GM12878 (cell line): ENCODE measurements around the gene SCUBE2. TPM values are rescaled to one million over a fixed set of nuclear protein-coding genes. Genes with fewer than 3 reads are reported as not detected.

Experiments
- ATAC-seq: fragments of 200-7000 bp; cut with Tn5 transposase; 3 replicates; pipeline ENCODE4 v1.9.1; 2020; ENCODE audit warnings: mild to moderate bottlenecking, moderate library complexity
- BruUV-seq: library from RNA; stranded (reverse); fragments of 400-500 nt; replicated peaks from 2 replicates; lab custom pipeline; 2021; lab: Mats Ljungman, UMichigan
- CTCF ChIA-PET: fragments of 300-600 bp; sonication (Branson Sonifier 250); formaldehyde crosslinking; extraction: SDS; loops from one replicate; lab custom pipeline; 2021; ENCODE audit warnings: inconsistent platforms; lab: Yijun Ruan, JAX
- POLR2A ChIA-PET: fragments of 350-600 bp; formaldehyde crosslinking; extraction: SDS; loops from one replicate; lab custom pipeline; 2021; ENCODE audit warnings: inconsistent platforms; lab: Charles Lee
- RAD21 ChIA-PET: fragments of 300-600 bp; sonication (Branson Sonifier 250); formaldehyde crosslinking; loops from one replicate; lab custom pipeline; 2023; ENCODE audit warnings: antibody characterized with exemption; ENCODE audit not compliant: unreplicated experiment; lab: Charles Lee
- SMC1A ChIA-PET: fragments of 300-600 bp; sonication (Branson Sonifier 250); formaldehyde crosslinking; loops from one replicate; lab custom pipeline; 2023; ENCODE audit not compliant: unreplicated experiment, uncharacterized antibody; lab: Charles Lee
- DNase-seq: peaks from one replicate; pipeline ENCODE4 v3.0.0-alpha.2; 2011; ENCODE audit warnings: low read depth, low spot score
- FAIRE-seq: peaks from 3 replicates; lab custom pipeline; 2011; peaks lifted over from hg19 to GRCh38; lab: Jason Lieb, UNC
- H2AFZ ChIP-seq: 2 replicates; pipeline ENCODE4 v1.6.0; 2011; ENCODE audit warnings: low read depth, low read length, control low read depth; ENCODE audit not compliant: control insufficient read depth
- H3K27ac ChIP-seq: 2 replicates; pipeline ENCODE4 v1.5.1; 2011; ENCODE audit warnings: control low read depth; ENCODE audit not compliant: control insufficient read depth, insufficient read depth
- H3K27me3 ChIP-seq, 2 experiments: replicated peaks in 1 of 2; 2 replicates each; pipeline versions ENCODE4 v1.6.0 to v1.6.1; 2011; ENCODE audit warnings: low read length in 1 of 2; ENCODE audit not compliant: control insufficient read depth in 2 of 2, insufficient read depth in 2 of 2
- H3K36me3 ChIP-seq, 2 experiments: 2 replicates each; pipeline ENCODE4 v1.5.1; 2011; ENCODE audit warnings: low read length in 1 of 2; ENCODE audit not compliant: control insufficient read depth in 2 of 2, insufficient read depth in 2 of 2
- H3K4me1 ChIP-seq: 2 replicates; pipeline ENCODE4 v1.6.1; 2011; ENCODE audit warnings: mild to moderate bottlenecking, low read length, moderate library complexity, mixed read lengths; ENCODE audit not compliant: control insufficient read depth, insufficient read depth
- H3K4me2 ChIP-seq: 2 replicates; pipeline ENCODE4 v1.6.0; 2011; ENCODE audit warnings: control low read depth; ENCODE audit not compliant: control insufficient read depth, insufficient read depth
- H3K4me3 ChIP-seq: fragments of 200-600 bp; sonication (generic); 2 replicates; pipeline ENCODE4 v1.5.1; 2016
- H3K79me2 ChIP-seq: 2 replicates; pipeline ENCODE4 v1.6.0; 2011; ENCODE audit warnings: low read length; ENCODE audit not compliant: control insufficient read depth, insufficient read depth
- H3K9ac ChIP-seq: 2 replicates; pipeline ENCODE4 v1.8.0; 2011; ENCODE audit warnings: low read length, control low read depth, mixed read lengths; ENCODE audit not compliant: control insufficient read depth, insufficient read depth
- H3K9me3 ChIP-seq: replicated peaks from 3 replicates; pipeline ENCODE4 v1.5.1; 2011; ENCODE audit warnings: mild to moderate bottlenecking, low read length; ENCODE audit not compliant: control insufficient read depth, insufficient read depth
- H4K20me1 ChIP-seq: 2 replicates; pipeline ENCODE4 v1.6.0; 2011; ENCODE audit not compliant: control insufficient read depth, insufficient read depth
- EED ChIP-seq: sonication (generic); IDR thresholded peaks from 2 replicates; pipeline ENCODE4 v1.6.1; 2016; ENCODE audit warnings: antibody characterized with exemption, low read depth
- IRF4 ChIP-seq: IDR thresholded peaks from 2 replicates; pipeline ENCODE4 v1.6.1; 2011; ENCODE audit warnings: low read depth, low read length
- SP1 ChIP-seq: IDR thresholded peaks from one replicate; pipeline ENCODE4 v1.6.1; 2011; ENCODE audit warnings: low read depth, low read length
- TAF1 ChIP-seq: IDR thresholded peaks from 2 replicates; pipeline ENCODE4 v1.6.1; 2011; ENCODE audit warnings: mild to moderate bottlenecking, low read depth, low read length, borderline replicate concordance
- WGBS: methylation state at CpG from one replicate; pipeline ENCODE4 v1.1.6; 2016; ENCODE audit warnings: low lambda C conversion rate; ENCODE audit not compliant: insufficient replicate concordance, insufficient coverage; ENCODE audit errors: missing lambda C conversion rate; 5-methylcytosine and 5-hydroxymethylcytosine counted together
- in situ Hi-C: fragments of 300-500 bp; cut with MboI; formaldehyde crosslinking; loops from 9 replicates; pipeline ENCODE4 v1.14.3; 2018; ENCODE audit warnings: mixed read lengths
- intact Hi-C: fragments of 100-400 bp; cut with micrococcal nuclease; formaldehyde crosslinking; loops from one replicate; pipeline ENCODE4 v1.14.2; 2022; ENCODE audit not compliant: unreplicated experiment
- polyA plus RNA-seq, 11 experiments: library from polyadenylated mRNA; depleted of rRNA in 4 of 11; unstranded in 6 of 11; stranded (reverse) in 5 of 11; fragments of >200 nt; fragmentation: Nextera tagmentation in 4 of 11; fragmentation: Illumina TruSeq in 1 of 11; extraction: Ambion mirVana in 4 of 11; extraction: Trizol in 1 of 11; gene quantifications; 1 replicate in 1 of 11; 2 replicates in 10 of 11; pipeline versions ENCODE4 v1.2.1 to v1.2.3, GENCODE V29; 2011 to 2016; ENCODE audit warnings: inconsistent platforms in 2 of 11, missing spikeins in 2 of 11, low read depth in 1 of 11
- total RNA-seq, 4 experiments: library from RNA; depleted of rRNA in 3 of 4; stranded (reverse); fragments of >200 nt in 3 of 4; fragmentation: Illumina TruSeq in 1 of 4; extraction: Trizol in 1 of 4; gene quantifications; 2 replicates each; pipeline versions ENCODE4 v1.2.1 to v1.2.3, GENCODE V29; 2013 to 2021
- TF ChIP-seq, protein P1 (sequence below): fragments of 450-650 bp; formaldehyde crosslinking; IDR thresholded peaks from 2 replicates; pipeline ENCODE4 v1.5.0; 2022; ENCODE audit warnings: mild to moderate bottlenecking, missing genetic modification characterization
- TF ChIP-seq, protein P2 (sequence below): fragments of 450-650 bp; IDR thresholded peaks from 2 replicates; pipeline ENCODE4 v1.6.1; 2017; ENCODE audit warnings: mild to moderate bottlenecking, moderate library complexity

The SCUBE2 gene
- total and polyA plus RNA-seq, 10 of the 15 experiments (the other 5 are each of a cell fraction or from before 2014, with no cell fraction given): 0.12 to 0.56 (median 0.31) TPM; not detected in 2

DNA sequence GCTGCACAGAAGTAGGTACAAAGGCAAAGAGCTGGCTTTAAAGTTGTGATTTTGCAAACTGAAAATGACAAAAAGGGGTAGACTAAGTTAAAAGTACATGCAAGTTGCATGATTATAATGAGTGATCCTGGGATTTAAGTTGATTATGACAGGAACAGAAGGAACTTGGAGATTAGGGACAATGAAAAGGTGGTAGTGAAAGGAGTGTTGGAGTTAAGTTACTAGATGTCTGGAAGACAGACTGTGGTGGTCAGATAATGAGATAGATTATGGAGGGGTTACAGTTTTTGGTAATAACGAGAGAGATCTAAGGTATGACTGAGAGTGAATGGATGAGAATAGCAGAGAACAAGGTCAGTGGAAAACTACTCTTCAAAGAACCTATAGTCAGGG is 119.5 kb downstream of the SCUBE2 start:
- no TSS peak for BruUV-seq
- no peaks in the 10 kb centered on the region for H3K4me1 ChIP-seq
- H3K27ac ChIP-seq: no peak overlapping the region
- no peak overlapping the region for H2AFZ ChIP-seq
- SMC1A ChIA-PET: interaction anchor here (2.1 kb wide), 1 partner anchor 11 kb away, joined by 7 read pairs; no protein-coding TSS in a partner anchor
- H3K4me2 ChIP-seq: no peak overlapping the region
- H3K36me3 ChIP-seq: no peaks in the 10 kb centered on the region
- RAD21 ChIA-PET: no interaction called here
- intact Hi-C loops: no loop called here
- TF ChIP-seq, protein P1, sequence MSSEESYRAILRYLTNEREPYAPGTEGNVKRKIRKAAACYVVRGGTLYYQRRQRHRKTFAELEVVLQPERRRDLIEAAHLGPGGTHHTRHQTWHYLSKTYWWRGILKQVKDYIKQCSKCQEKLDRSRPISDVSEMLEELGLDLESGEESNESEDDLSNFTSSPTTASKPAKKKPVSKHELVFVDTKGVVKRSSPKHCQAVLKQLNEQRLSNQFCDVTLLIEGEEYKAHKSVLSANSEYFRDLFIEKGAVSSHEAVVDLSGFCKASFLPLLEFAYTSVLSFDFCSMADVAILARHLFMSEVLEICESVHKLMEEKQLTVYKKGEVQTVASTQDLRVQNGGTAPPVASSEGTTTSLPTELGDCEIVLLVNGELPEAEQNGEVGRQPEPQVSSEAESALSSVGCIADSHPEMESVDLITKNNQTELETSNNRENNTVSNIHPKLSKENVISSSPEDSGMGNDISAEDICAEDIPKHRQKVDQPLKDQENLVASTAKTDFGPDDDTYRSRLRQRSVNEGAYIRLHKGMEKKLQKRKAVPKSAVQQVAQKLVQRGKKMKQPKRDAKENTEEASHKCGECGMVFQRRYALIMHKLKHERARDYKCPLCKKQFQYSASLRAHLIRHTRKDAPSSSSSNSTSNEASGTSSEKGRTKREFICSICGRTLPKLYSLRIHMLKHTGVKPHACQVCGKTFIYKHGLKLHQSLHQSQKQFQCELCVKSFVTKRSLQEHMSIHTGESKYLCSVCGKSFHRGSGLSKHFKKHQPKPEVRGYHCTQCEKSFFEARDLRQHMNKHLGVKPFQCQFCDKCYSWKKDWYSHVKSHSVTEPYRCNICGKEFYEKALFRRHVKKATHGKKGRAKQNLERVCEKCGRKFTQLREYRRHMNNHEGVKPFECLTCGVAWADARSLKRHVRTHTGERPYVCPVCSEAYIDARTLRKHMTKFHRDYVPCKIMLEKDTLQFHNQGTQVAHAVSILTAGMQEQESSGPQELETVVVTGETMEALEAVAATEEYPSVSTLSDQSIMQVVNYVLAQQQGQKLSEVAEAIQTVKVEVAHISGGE (CRISPR knock-in tag): no peak
- TF ChIP-seq IRF4: no peak
- TF ChIP-seq, protein P2, sequence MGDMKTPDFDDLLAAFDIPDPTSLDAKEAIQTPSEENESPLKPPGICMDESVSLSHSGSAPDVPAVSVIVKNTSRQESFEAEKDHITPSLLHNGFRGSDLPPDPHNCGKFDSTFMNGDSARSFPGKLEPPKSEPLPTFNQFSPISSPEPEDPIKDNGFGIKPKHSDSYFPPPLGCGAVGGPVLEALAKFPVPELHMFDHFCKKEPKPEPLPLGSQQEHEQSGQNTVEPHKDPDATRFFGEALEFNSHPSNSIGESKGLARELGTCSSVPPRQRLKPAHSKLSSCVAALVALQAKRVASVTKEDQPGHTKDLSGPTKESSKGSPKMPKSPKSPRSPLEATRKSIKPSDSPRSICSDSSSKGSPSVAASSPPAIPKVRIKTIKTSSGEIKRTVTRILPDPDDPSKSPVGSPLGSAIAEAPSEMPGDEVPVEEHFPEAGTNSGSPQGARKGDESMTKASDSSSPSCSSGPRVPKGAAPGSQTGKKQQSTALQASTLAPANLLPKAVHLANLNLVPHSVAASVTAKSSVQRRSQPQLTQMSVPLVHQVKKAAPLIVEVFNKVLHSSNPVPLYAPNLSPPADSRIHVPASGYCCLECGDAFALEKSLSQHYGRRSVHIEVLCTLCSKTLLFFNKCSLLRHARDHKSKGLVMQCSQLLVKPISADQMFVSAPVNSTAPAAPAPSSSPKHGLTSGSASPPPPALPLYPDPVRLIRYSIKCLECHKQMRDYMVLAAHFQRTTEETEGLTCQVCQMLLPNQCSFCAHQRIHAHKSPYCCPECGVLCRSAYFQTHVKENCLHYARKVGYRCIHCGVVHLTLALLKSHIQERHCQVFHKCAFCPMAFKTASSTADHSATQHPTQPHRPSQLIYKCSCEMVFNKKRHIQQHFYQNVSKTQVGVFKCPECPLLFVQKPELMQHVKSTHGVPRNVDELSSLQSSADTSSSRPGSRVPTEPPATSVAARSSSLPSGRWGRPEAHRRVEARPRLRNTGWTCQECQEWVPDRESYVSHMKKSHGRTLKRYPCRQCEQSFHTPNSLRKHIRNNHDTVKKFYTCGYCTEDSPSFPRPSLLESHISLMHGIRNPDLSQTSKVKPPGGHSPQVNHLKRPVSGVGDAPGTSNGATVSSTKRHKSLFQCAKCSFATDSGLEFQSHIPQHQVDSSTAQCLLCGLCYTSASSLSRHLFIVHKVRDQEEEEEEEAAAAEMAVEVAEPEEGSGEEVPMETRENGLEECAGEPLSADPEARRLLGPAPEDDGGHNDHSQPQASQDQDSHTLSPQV: no peak
- TF ChIP-seq EED: no peak
- TF ChIP-seq SP1: no peak
- no peak for TF ChIP-seq TAF1
- no peak overlapping the region for H3K4me3 ChIP-seq
- no peak overlapping the region for H3K9ac ChIP-seq
- no peaks in the 10 kb centered on the region for H4K20me1 ChIP-seq
- CTCF ChIA-PET: interaction anchor here (1.2 to 1.3 kb wide), 2 partner anchors 12 to 59 kb away, joined by 3 to 4 read pairs; no protein-coding TSS in a partner anchor
- no peak for ATAC-seq
- H3K79me2 ChIP-seq: no peaks in the 10 kb centered on the region
- POLR2A ChIA-PET: no interaction called here
- 100% methylated on average over 1 of the region's 1 CpG for WGBS
- H3K27me3 ChIP-seq: no peaks in the 10 kb centered on the region
- in situ Hi-C loops: no loop called here
- H3K9me3 ChIP-seq: no peaks in the 10 kb centered on the region
- no peak for FAIRE-seq
- DNase-seq: no peak
